ENCODE results near the gene SLC6A3.

The SLC6A3 gene

DNA sequence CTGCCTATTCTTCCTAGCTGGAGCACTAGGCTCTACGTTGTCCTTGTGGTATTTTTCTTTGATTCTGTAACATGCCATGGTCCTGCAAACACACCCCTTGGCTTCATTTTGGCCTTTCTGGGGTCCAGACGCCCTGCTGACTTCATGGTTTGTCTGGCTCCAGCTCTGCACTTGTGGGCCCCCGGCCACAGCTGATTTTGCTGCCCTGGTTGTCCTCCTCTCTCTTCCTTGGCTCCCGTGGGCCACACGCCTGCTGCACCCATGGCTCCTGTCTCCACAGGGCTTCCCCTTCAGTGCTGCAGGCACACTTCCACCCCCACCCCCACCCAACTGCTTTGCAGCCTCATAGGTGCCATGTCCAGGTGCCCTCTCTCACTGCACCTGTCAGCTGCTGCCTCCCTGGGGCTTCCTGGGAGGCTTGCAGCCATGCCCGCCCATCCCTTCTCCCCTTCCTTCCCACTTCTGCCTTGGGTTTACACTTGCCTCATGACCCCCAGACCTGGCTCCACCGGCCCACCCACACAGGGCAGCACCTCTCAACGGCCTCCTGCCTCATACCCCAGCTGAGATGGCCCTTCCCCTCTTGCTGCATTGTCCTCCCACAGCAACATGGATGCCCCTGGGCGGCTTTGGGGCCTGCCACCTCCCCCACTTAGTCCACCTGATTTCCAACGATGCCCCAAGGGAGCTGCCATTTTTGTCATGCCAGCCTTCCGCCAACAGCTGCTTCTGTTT, 25.6 kb downstream of the SLC6A3 start:
- no peak for DNase-seq

DNA sequence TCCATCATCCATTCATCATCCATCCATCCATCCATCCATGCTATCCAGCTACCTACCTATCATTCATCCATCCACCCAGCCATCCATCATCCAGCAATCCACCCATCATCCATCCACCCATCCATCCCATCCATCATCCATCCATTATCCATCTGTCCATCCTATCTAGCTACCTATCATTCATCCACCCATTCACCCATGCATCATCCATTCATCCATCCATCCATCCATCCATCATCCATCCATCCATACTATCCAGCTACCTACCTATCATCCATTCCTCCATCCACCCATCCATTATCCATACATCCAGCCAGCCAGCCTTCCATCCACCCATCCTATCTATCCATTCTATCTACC, 26.3 kb downstream of the SLC6A3 start:
- DNase-seq = no peak

DNA sequence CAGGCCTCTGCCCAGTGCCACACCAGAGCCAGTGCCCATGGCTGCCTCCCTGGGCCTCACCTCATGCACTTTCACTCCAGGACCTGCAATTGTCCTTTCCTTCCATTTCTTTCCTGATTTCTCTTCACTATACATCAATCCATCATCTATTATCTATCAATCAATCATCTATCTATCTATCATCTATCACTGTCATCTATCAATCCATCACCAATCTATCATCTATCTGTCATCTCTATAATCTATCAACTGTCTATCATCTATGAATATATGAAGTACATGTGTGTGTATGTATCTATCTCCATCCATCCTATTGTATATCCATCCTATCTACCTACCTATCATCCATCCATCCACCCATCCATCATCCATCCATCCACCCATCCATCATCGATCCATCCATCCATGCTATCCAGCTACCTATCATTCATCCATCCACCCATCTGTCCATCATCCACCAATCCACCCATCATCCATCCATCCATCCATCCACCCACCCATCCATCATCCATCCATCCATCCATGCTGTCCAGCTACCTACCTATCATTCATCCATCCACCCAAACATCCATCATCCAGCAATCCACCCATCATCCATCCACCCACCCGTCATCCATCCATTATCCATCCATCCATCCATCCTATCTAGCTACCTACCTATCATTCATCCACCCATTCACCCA, 26.9 kb downstream of the SLC6A3 start:
- DNase-seq = no peak

DNA sequence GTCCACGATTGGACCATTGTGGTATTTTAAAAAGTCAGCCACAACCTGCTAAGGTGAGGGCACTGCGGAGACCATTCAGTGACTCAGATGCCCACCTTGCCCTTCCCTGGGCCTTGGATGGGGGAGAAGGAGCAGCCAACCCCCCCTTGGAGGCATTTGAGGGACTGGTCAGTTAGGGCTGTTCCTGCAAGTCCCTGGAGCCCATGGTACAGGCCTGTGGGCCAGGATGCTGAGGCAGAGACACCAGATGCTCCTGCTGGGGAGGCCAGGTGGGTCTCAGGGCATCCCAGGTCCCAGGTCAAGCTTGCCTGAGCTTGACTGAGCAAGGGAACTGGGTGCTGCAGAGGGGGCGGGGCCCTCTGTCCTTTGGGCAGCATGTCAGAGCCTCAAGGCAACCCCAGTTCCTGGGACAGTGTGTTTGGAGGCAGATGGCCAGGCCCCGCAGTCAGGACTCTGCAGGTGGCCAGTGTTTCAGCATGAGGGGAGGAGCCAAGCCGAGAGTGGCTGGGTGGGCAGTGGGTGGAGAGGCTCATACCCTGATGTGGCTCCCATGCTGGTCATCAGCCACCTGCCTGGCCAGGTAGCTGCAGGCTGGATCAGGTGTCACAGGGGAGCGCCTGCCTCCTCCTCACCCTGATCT, 27.5 kb downstream of the SLC6A3 start:
- DNase-seq = no peak

DNA sequence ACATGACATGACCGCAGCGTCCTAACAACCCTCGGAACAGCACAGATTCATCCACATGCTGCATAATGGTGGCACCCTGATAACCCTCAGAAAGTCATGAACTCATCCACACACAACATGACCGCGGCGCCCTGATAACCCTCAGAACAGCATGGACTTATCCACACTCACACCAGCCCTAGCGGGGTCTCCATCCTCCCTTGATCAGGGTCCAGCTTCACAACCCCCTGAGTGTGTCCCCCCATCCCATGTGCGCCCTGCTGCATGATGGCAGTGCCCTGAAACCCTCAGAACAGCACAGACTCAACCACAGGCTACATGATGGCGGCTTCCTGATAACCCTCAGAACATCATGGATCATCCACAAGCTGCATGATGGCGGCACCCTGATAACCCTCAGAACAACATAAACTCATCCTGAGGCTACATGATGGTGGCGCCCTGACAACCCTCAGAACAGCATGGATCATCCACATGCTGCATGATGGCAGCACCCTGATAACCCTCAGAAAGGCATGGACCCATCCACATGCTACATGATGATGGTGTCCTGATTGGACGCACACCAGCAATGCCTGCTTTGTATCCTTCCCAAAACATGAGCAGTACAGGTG, 28.3 kb downstream of the SLC6A3 start:
- no peak for DNase-seq

DNA sequence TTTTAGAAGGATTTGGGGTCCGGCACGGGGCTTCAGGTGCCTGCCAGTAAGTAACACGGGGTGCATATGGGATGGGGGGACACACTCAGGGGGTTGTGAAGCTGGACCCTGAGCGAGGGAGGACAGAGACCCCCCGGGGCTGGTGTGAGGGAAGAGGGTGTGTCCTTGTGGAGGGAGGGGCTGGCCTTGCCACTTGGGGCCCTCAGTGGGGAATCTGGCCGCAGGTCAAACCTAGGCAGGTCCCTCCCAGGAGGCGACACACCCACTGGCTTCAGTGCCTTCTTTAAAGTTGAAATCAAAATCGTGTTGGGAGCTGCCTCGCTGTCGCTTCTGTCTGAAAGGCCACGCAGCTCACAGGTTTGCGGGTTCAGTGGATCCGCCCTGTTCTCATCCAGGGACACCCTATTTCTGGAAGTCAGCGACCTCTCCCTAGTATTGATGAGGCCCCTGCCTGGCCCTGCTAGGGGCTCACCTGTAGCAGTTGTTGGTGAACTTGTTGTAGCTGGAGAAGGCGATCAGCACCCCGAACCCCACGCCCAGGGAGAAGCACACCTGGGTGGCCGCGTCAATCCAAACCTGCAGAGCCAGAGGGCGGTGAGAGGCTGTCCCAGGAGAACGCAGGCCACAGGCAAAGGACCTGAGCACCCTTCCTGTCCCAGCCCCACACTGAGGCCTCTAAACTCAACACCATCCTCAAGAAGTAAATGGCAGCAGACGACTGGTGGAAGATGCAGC, 29.4 kb downstream of the SLC6A3 start:
- no peak for DNase-seq

DNA sequence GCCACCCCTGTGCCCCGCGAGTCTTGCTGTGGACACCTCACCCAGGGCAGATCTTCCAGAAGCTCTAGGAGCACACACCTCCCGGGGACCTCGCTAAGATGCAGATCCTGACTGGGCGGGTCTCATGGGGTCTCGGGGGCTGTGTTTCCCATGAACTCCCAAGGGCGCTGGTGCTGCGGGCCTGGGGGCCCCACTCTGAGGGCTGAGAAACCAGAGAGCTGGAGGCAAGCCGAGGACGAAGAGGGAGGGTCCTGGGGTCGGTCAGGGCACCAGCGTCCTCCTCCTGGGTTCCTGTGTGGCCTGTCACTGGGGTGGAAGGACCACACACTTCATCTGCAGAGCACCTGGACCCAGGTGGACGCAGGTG, 30.2 kb downstream of the SLC6A3 start:
- no peak for DNase-seq

DNA sequence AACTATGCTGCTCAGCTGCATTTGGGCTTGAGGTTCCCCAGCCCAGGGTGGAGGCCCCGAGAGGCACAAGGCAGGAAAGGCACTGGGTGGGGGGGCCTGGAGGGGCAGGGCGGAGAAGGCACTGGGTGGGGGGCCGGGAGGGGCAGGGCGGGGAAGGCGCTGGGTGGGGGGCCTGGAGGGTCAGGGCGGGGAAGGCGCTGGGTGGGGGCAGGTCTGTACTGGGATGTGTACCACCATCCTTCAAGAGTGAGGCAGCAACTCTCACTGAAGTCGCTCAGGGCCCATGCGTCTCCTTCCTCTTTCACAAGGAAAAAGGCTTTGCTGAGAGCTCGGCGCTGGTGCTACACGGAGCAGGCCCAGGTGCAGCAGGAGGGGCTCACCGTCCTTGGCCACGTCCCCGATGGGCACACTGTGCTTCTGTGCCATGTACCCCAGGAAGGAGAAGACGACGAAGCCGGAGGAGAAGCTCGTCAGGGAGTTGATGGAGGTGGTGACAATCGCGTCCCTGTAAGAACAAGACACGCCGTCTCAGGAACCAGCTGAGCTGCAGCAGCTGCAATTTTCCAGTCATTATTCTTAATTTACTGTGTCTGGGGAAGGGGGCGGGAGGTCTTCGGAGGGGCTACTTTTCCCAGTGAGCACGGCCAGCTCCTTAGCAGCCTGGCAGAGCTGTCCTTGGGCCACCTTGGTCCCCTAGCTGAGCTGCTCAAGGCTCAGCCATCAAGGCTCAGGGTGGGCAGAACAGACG, 30.8 kb downstream of the SLC6A3 start:
- DNase-seq = no peak

DNA sequence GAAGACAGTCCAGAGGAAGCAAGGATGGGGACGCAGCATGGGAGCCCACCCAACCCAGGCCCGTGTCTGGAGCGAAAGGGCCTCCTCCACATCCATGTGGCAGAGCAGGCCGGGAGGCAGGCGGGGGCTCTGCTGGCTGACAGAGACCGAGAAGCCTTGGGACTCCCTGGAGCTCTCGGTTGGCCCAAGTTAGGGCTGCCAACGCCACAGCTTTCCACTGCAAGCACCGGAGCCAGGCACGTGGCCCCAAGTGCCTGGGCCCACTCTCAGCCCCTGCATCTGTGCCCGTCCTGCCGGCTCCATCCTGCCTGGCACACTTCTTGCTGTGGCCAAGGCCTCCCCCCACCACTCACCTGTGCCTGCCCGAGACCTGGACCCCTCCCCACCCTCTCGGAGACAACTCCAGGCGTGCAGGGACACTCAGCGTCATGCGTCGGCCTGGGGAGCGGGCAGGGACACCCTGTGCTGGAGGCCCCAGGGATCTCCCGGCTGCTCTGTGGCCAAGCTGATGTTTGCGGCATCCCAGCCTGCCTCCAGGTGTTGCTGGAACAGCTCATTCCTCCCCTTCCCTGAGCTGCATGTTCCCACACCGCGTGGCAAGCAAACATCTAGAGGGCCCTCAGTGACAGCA, 31.5 kb downstream of the SLC6A3 start:
- DNase-seq = no peak

DNA sequence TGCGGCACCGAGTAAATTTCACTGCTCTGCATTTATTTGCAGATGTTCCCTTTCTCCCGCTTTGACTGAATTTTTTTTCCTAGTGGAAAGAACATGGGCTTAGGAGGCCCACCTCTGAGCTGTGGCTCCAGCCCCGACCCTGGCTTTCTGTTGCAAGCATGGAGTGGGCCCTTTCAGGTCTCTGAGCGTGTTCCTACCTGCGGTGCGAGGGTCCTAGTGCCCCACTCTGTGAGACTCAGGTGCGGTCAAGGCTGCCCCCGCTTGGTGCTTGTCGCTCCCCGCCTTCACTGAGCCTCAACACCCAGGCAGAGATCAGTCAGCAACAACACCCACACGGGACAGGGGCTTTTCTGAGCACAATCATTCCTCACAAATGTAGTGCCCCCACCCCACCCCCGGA, 32.0 kb downstream of the SLC6A3 start:
- no peak for DNase-seq

DNA sequence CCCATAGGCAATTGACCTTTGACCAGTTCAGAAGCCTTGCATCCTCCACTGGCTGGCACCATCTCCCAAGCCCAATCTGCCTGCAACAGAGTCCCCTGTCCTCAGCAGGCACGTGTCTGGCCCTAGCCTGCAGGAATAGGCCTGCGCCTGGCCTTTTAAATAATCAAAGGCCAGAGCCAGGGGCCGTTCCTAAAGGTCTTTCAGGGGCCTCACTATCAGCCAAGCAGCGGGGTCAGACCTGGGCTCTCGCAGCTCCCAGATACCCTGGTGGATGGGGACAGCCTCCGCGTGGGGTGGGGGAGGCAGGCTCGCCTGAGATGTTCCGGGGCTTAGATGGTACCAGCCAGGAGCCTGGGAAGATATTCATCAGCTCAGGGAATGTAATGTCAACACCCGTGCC, 32.6 kb downstream of the SLC6A3 start:
- DNase-seq = no peak

DNA sequence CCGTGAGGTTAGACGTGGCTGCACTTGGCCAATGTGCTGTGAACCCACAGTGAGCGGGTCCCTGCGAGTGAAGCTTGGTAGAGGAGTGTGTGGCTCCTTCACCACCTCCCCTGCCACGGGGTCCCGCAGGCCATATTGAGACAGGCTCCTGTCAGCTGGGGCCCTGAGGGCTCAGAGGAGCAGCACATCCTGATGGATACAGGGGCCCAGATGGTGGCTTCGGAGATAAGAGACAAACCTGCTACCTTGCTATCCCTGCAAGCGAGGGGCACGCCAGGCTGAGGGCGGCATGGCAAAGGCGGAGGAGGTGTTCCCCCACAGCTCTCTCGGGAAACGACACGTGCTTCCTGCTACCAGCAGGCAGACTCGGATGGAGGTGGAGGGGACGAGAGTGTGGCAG, 33.1 kb downstream of the SLC6A3 start:
- no peak for DNase-seq

DNA sequence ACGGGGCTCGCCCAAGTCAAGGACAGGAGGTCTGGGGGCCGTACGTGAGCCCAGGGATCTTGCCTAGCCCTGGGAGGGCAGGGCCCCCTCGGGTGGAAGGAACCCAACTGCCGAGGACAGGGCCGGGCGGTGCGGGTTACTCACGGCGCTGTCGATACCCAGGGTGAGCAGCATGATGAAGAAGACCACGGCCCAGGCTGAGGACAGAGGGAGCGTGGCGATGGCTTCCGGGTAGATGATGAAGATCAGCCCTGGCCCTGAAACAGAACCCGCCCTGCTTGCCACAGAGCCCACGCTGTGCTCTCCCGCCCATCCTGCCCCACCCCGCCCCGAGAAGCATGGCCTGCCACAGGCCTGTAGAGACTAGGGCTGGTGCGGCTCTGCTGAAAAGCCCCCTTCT, 34.1 kb downstream of the SLC6A3 start:
- no peak for DNase-seq

DNA sequence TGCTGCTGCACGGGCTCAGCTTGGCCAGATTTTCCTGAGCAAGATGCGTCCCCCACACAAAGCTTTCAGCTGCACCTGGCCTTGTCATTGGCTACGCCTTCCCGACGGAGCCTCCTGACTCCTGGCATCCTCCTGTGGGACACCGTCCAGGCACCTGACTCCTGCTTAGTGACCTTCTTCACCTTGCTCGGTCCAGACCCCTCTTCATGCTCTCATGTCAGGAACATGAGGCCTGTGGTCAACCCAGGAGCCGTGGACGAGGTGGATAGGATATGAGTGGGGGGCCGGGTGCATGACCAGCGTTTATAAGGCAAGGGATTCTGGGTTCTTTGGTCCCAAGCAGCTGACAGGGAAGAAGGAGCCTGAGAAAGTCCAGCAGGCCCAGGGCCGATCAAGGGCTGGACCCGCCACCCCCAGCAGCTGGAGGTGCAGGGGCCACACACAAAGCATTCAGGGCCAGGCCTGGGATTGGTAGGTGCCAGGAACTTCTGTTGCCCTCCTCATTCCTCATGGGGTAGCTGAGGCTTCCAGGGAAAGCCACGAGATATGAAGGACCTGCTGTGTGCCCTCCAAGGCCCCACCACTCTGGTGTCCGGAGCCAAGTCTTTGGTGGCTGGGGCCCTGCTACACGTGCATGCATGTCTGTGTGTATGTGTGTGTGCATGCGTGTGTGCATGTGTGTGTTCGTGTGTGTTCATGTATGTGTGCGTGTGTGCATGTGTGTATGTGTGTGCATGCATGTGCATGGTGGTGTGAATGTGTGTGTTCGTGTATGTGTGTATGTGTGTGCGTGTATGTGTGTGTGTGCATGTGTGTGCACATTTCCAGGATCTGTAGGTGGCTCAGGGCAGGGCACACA, 34.9 kb downstream of the SLC6A3 start:
- no peak for DNase-seq

DNA sequence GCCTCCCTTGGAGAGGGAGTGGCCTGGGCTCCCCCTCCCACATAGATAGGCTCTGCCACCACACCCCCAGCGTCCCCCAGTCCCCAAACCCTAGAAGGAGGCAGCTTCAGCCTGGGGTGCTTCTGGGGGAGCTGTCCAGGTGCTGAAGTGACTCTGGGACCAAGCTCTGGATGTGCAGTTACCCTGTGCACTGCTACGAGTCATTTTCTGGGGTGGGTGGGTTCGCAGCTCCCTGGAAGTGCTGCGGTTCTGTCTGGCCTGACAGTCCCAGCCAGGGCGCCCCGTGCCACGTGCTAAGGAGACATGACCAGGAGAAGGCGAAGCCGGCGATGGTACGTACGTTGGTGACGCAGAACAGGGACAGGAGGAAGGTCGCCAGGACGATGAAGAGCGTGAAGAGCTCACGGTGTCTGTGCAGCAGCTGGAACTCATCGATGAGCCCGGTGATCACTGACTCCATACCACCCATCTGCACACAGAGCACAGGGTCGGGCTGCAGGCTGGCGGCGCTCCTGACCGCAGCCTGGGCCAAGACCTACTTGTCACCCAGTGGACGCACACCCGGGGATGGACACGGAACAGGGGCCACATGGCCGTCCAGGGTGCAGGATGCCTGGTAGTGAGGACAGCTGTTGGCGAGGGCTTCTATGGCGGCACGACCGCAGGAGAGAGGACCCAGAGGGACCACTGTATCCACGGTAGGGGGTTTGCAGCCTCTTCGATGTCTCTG, 35.7 kb downstream of the SLC6A3 start:
- DNase-seq = no peak

DNA sequence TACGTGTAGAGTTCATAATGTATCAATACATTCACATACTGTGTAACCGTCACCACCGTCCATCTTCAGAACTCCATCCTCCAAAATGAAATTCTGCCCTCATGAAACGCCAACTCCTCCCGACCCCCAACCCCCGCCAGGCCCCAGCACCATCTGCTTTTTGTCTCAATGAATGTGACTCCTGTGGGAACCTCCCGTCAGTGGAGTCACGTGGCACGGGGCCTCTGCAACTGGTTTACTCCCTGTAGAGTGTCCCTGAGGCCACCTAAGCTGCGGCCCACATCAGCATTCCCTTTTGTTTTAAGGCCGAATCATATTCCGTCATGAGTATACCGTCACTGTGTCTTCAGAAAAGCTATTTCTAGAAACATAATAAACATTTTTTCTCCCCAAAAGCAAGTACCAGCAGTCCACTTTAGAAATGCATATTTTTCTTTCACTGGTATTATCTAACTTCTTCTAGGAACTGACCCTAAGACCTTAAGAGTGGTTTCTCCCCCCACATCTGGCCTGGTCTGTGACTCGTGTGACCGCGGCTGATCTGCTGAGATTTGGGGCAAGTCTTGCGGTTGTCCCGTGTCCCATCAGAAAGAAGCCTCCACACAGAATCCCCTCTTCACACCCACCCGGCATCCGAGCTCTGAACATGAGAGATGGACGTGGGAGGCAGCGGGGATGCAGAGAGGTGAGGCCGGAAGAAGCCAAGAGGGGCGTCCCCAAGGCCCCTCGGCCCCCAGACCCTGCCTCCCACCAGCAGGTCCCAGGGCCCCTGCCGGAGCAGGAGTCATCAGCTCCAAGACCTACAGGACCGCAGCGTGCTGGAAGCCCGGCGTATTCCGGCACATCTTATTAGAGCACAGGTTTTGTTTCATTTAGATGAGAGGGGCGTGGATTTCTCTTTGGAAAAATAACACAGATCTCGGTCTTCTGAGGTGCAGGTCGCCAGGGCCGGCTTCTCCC, 38.3 kb downstream of the SLC6A3 start:
- DNase-seq = no peak

DNA sequence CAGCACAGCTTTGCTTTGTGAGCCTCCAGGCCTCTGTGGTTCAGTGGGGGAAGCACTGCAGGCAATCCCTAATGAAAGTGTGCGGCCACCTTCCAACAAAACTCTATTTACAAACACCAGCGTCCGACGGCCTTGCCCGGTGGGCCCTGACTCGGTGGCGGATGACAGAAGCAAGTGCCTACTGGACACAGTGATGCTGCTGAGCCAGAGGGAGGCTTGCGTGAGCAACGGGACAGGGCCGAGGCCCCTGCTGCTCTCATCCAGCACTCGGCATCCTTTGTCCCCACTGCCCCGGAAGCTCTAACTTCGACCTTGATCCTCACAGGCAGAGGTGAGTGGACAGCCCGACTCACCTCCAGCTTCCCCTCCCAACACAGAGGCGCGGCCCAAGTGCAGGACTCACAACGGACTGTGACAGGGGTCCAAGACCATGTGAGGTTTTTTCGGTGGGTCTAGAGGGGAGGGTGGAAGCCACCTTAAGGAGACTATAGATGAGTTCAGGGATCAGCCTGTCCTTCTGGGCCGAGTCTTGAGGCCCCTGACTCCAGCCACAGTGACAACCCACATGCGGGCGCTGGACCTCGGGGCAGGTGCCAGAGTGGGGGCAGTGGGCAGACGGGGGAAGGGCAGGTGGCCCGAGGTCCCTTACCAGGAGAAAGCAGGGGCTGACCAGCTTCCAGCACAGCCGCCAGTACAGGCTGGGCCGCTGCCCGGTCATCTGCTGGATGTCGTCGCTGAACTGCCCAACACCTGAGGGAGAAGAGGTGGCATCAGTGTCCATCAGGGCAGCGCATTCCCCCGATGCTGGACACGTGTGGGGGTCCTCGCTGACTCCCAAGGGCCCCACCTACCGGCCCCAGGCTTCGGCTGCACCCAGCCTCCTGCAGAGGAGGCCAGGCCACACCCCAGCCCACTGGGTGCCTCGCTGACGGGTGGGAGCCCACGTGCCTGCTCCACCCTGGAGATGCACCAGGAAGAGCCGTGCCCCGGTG, 39.4 kb downstream of the SLC6A3 start:
- DNase-seq = no peak

DNA sequence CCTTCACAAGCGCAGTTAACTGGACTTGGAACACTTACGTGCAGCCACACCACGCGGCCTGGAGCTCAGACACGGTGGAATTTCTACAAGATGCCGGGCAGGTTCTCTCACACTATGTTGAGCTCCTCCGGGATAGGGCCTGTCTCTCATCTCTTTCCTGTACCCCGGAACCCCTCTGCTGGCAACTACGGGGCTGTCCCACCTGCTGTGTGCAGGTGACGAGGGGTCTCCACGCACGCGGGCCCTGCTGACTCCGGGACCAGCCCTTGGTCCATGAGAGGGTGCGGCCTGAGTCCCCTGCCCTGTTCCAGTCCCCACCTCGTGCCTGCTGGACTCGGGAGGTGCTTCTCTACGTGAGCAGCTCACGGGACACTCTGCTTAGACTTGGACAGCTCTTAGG, 40.1 kb downstream of the SLC6A3 start:
- DNase-seq = no peak
